ENCODE results near the gene GDPD3.
"Not testable (repeated sequence)": the region's sequence is repeated elsewhere in the genome, so short reads cannot be mapped to it uniquely, and the experiment has no call there.

The GDPD3 gene

DNA sequence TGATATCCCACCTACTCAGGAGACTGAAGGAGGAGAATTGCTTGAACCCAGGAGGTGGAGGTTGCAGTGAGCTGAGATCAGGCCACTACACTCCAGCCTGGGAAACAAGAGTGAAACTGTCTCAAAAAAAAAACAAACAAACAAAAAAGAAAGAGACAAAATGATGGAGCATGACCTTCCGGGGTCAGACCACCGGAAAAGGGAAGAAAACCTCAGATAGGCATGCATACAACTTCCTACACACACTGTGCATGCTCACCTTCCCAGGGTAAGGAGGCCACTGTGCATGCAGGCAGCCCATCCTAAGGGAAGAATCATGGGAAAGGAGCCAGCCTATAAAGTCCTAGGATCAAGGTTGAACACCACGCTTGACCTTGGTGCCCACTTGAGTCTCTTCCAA is 19.3 kb upstream of the GDPD3 start:
- TF ChIP-seq, protein P1, sequence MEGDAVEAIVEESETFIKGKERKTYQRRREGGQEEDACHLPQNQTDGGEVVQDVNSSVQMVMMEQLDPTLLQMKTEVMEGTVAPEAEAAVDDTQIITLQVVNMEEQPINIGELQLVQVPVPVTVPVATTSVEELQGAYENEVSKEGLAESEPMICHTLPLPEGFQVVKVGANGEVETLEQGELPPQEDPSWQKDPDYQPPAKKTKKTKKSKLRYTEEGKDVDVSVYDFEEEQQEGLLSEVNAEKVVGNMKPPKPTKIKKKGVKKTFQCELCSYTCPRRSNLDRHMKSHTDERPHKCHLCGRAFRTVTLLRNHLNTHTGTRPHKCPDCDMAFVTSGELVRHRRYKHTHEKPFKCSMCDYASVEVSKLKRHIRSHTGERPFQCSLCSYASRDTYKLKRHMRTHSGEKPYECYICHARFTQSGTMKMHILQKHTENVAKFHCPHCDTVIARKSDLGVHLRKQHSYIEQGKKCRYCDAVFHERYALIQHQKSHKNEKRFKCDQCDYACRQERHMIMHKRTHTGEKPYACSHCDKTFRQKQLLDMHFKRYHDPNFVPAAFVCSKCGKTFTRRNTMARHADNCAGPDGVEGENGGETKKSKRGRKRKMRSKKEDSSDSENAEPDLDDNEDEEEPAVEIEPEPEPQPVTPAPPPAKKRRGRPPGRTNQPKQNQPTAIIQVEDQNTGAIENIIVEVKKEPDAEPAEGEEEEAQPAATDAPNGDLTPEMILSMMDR (IDR thresholded peaks at IDR 0.05), result no peak
- no peaks in the 10 kb centered on the region for H3K27me3 Mint-ChIP-seq (ENCODE audit: low read depth, poor library complexity)
- H3K36me3 Mint-ChIP-seq (ENCODE audit: low read depth), result no peaks in the 10 kb centered on the region
- no peak overlapping the region for H3K4me3 Mint-ChIP-seq
- H3K4me1 Mint-ChIP-seq, result peaks cover 22% of the 10 kb centered on the region
- H3K9me3 Mint-ChIP-seq, result peaks cover 6% of the 10 kb centered on the region
- no peak overlapping the region for H3K27ac Mint-ChIP-seq
- no peak for DNase-seq

DNA sequence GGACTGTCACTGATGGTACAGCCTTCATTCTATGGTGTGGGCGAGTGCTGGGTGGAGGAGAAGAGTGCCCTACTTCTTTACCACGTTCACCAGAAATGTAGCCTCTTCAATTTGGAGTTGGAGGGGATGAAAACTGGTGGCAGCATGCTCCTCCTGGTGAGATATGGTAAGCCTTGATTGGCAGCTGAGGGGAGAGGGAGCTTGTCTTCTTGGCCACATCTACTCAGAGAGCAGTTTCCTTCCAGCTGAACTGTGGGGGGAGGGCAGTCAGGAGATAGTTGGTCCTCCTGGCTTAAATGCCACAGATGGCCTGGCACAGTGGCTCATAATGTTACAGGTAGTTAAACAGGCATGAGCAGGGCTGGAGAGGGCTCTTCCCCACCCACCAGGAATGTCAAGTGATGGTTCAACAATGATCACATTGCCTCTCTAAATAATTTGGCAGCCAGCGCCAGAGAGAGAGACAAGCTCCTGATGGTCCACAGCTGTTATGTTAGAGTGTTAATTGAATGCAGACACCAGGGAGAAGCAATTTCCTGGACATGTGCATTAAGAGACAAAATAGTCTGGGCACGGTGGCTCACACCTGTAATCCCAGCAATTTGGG is 18.6 kb upstream of the GDPD3 start:
- peaks cover 6% of the 10 kb centered on the region for H3K9me3 Mint-ChIP-seq
- H3K27me3 Mint-ChIP-seq (ENCODE audit: low read depth, poor library complexity), result peaks cover under 1% of the 10 kb centered on the region
- H3K36me3 Mint-ChIP-seq (ENCODE audit: low read depth), result no peaks in the 10 kb centered on the region
- DNase-seq, result no peak
- TF ChIP-seq, protein P1 (IDR thresholded peaks at IDR 0.05), result no peak
- H3K27ac Mint-ChIP-seq, result no peak overlapping the region
- no peak overlapping the region for H3K4me3 Mint-ChIP-seq
- H3K4me1 Mint-ChIP-seq, result peaks cover 16% of the 10 kb centered on the region

GRCh38 chr16:30127993-30128392 is 14.7 kb upstream of the GDPD3 start:
- TF ChIP-seq, protein P1 (IDR thresholded peaks at IDR 0.05), result no peak
- no peak for DNase-seq
- Mint-ChIP-seq H3K36me3 (ENCODE audit: low read depth) (no peaks in the 10 kb centered on the region), H3K27ac (no peak overlapping the region), H3K4me1 (peaks cover 29% of the 10 kb centered on the region), H3K27me3 (ENCODE audit: low read depth, poor library complexity) (peaks cover 8% of the 10 kb centered on the region), H3K9me3 (no peaks in the 10 kb centered on the region), H3K4me3 (no peak overlapping the region)

DNA sequence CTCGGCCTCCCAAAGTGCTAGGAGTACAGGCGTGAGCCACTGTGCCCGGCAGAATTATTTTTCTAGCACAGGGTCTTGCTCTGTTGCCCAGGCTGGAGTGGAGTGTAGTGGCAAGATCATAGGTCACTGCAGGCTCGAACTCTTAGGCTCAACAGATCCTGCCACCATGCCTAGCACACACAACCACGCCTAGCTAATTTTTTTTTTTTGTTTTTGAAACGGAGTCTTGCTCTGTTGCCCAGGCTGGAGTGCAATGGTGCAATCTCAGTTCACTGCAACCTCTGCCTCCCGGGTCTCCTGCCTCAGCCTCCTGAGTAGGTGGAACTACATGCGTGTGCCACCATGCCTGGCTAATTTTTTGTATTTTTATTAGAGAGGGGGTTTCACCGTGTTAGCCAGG is 12.4 kb upstream of the GDPD3 start:
- not testable (repeated sequence) for DNase-seq; H3K36me3 Mint-ChIP-seq (ENCODE audit: low read depth); H3K4me3 Mint-ChIP-seq; H3K27ac Mint-ChIP-seq; H3K9me3 Mint-ChIP-seq
- peaks cover 30% of the 10 kb centered on the region for H3K4me1 Mint-ChIP-seq
- peaks cover 12% of the 10 kb centered on the region for H3K27me3 Mint-ChIP-seq (ENCODE audit: low read depth, poor library complexity)

DNA sequence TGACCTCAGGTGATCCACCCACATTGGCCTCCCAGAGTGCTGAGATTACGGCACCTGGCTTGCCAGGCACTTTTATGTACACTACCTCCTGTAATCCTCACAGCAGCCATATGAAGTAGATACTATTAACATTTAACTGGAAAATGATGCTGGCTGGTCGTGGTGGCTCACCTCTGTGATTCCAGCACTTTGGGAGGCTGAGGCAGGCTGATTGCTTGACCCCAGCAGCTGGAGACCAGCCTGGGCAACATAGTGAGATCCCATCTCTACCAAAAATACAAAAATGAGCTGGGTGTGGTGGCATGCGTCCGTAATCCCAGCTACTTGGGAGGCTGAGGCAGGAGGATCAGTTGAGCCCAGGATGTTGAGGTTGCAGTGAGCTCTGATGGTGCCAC is 11.6 kb upstream of the GDPD3 start:
- peaks cover 30% of the 10 kb centered on the region for H3K4me1 Mint-ChIP-seq
- peaks cover 12% of the 10 kb centered on the region for H3K27me3 Mint-ChIP-seq (ENCODE audit: low read depth, poor library complexity)
- no peak overlapping the region for H3K27ac Mint-ChIP-seq
- no peak for DNase-seq
- H3K36me3 Mint-ChIP-seq (ENCODE audit: low read depth), result peaks cover 15% of the 10 kb centered on the region
- TF ChIP-seq, protein P1 (IDR thresholded peaks at IDR 0.05), result no peak
- no peaks in the 10 kb centered on the region for H3K9me3 Mint-ChIP-seq
- no peak overlapping the region for H3K4me3 Mint-ChIP-seq

GRCh38 chr16:30122604-30123160 is 9.3 kb upstream of the GDPD3 start:
- H3K27me3 Mint-ChIP-seq (ENCODE audit: low read depth, poor library complexity), result peaks cover 12% of the 10 kb centered on the region
- TF ChIP-seq, protein P1 (IDR thresholded peaks at IDR 0.05), result no peak
- peak overlapping the region; percentile 45 for H3K27ac Mint-ChIP-seq
- H3K4me1 Mint-ChIP-seq, result peaks cover 35% of the 10 kb centered on the region
- peak overlapping the region; percentile 90 for H3K4me3 Mint-ChIP-seq
- no peak for DNase-seq
- H3K36me3 Mint-ChIP-seq (ENCODE audit: low read depth), result peaks cover 30% of the 10 kb centered on the region
- no peaks in the 10 kb centered on the region for H3K9me3 Mint-ChIP-seq

Data from nephron progenitor cell (in vitro differentiated cells).